Mucosa of rectum (tissue), 2 donors: ENCODE data around the gene BANF2.

Experiments used
- H3K27ac ChIP-seq, 2 donors: one replicate each; pipeline ENCODE4 v1.7.0; 2013; ENCODE audit warnings: inconsistent platforms in 2 of 2, low read depth in 2 of 2, low read length in 2 of 2
- H3K27me3 ChIP-seq, 2 donors: one replicate each; pipeline ENCODE4 v1.7.0; 2013; ENCODE audit warnings: low read length in 2 of 2; ENCODE audit not compliant: control insufficient read depth in 2 of 2, insufficient read depth in 2 of 2
- H3K36me3 ChIP-seq, 2 donors: one replicate each; pipeline ENCODE4 v1.7.0; 2013; ENCODE audit warnings: low read length in 2 of 2; ENCODE audit not compliant: control insufficient read depth in 2 of 2, insufficient read depth in 2 of 2
- H3K4me1 ChIP-seq, 2 donors: one replicate each; pipeline ENCODE4 v1.7.0; 2013; ENCODE audit warnings: low read length in 2 of 2, mild to moderate bottlenecking in 1 of 2; ENCODE audit not compliant: control insufficient read depth in 2 of 2, insufficient read depth in 2 of 2
- H3K4me3 ChIP-seq, 2 donors: one replicate each; pipeline ENCODE4 v1.7.0; 2013; ENCODE audit warnings: low read length in 2 of 2
- H3K9ac ChIP-seq, 2 donors: one replicate each; pipeline ENCODE4 v1.7.0; 2013; ENCODE audit warnings: low read length in 2 of 2, low read depth in 1 of 2, mild to moderate bottlenecking in 1 of 2
- H3K9me3 ChIP-seq, 2 donors: one replicate each; pipeline ENCODE4 v1.7.0; 2013; ENCODE audit warnings: low read length in 2 of 2; ENCODE audit not compliant: control insufficient read depth in 2 of 2
- donor health status: healthy.
- donor health status: Normal muscosa, but diverticular disease.

The BANF2 gene

GRCh38 chr20:17699931-17700351 is at the start of gene BANF2:
Gene BANF2, plus strand, starts transcription at chr20:17699966. Its CDS starts 25,060 bp downstream, at chr20:17725026.
- Histone ChIP-seq H3K4me3 (no peak within 1 kb of the TSS), H3K27me3 (no peaks in the 10 kb centered on the region), H3K9ac (no peak within 1 kb of the TSS), H3K36me3 (no peaks in the 10 kb centered on the region), H3K27ac (no peak within 1 kb of the TSS), H3K4me1 (no peaks in the 10 kb centered on the region), H3K9me3 (no peaks in the 10 kb centered on the region)

DNA sequence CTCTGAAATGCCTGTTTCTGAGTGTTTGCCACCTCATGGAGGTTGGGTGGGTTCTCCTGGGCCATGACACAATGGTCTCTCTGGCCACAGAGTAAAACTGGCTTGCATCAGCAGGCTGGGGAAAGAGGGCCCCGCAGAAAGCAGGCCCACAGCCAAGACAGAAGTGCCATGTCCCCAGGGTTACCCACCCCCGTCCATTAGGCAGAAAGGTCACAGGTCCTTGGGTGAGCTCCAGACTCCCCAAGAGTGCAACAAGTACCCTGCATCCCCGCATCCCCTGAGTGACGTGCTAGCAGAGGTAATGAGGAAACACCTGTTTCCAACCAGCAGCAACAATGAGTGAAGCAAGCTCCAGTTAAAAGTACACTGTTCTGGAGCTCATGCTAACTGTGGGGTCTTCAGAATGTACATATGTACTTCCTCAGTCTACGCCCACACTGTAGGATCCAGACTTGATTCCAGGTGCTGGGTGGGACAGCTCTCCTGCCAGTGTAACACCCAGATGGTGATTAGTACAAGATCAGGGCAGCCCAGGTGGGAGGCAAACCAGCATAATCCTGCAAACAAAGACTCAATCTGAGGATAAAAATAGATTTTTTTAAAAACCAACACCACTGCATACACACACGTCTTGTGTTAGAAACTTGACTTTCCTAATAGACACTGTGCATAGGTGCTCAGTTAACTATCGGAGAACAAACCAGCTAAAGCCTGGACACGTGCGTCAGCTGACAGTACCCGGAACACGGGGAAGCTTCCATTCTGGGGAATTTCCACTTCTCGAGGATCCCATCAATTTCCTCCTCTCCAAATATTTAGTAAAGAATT is 49.3 kb upstream of the BANF2 start:
- Histone ChIP-seq H3K27ac (peak overlapping the region in 1 of 2 donors; percentile 23), H3K9ac (peak overlapping the region in 1 of 2 donors; percentile 34), H3K4me1 (peaks cover 44 to 48% of the 10 kb centered on the region in 2 donors)

GRCh38 chr20:17651129-17651759 is 48.5 kb upstream of the BANF2 start:
- peaks cover 35 to 41% of the 10 kb centered on the region in 2 donors for H3K36me3 ChIP-seq
- H3K27ac ChIP-seq = no peak overlapping the region
- peaks cover 39 to 47% of the 10 kb centered on the region in 2 donors for H3K4me1 ChIP-seq
- H3K9ac ChIP-seq = no peak overlapping the region
- no peaks in the 10 kb centered on the region for H3K27me3 ChIP-seq
- H3K4me3 ChIP-seq = no peak overlapping the region
- no peaks in the 10 kb centered on the region for H3K9me3 ChIP-seq

More for the DNA sequence above, 49.3 kb upstream of the BANF2 start:
- Histone ChIP-seq H3K9me3 (no peaks in the 10 kb centered on the region), H3K27me3 (no peaks in the 10 kb centered on the region), H3K4me3 (no peak overlapping the region), H3K36me3 (peaks cover 32 to 34% of the 10 kb centered on the region in 2 donors)

- Histone ChIP-seq H3K36me3 (peaks cover 40 to 46% of the 10 kb centered on the region in 2 donors), H3K4me3 (no peak overlapping the region), H3K27ac (no peak overlapping the region), H3K9me3 (no peaks in the 10 kb centered on the region), H3K4me1 (peaks cover 33 to 44% of the 10 kb centered on the region in 2 donors), H3K9ac (no peak overlapping the region), H3K27me3 (no peaks in the 10 kb centered on the region)
Measured at GRCh38 chr20:17651760-17652388, 47.9 kb upstream of the BANF2 start.

DNA sequence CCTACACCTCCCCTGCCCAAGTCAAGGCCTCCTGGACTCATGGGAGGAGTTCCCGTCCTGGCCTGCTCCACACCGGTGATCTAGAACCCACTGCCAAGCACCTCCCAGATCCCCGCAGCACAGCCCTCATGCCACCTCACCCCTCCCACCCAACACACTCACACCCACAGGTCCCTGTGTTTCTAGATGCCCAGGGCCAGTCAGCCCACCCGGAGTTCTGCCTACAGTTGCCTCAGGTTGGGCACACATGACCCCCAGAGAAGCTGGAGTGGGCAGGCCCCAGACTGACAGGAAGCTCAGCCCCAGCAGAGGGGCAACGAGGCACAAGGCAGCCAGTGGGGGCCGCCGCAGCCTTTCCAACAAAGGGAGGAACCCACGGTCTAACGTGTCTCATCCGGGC is 47.4 kb upstream of the BANF2 start:
- no peak overlapping the region for H3K9ac ChIP-seq
- no peaks in the 10 kb centered on the region for H3K9me3 ChIP-seq
- H3K4me3 ChIP-seq = no peak overlapping the region
- H3K27me3 ChIP-seq = no peaks in the 10 kb centered on the region
- H3K27ac ChIP-seq = no peak overlapping the region
- H3K4me1 ChIP-seq = peaks cover 28 to 38% of the 10 kb centered on the region in 2 donors
- peaks cover 44 to 51% of the 10 kb centered on the region in 2 donors for H3K36me3 ChIP-seq

DNA sequence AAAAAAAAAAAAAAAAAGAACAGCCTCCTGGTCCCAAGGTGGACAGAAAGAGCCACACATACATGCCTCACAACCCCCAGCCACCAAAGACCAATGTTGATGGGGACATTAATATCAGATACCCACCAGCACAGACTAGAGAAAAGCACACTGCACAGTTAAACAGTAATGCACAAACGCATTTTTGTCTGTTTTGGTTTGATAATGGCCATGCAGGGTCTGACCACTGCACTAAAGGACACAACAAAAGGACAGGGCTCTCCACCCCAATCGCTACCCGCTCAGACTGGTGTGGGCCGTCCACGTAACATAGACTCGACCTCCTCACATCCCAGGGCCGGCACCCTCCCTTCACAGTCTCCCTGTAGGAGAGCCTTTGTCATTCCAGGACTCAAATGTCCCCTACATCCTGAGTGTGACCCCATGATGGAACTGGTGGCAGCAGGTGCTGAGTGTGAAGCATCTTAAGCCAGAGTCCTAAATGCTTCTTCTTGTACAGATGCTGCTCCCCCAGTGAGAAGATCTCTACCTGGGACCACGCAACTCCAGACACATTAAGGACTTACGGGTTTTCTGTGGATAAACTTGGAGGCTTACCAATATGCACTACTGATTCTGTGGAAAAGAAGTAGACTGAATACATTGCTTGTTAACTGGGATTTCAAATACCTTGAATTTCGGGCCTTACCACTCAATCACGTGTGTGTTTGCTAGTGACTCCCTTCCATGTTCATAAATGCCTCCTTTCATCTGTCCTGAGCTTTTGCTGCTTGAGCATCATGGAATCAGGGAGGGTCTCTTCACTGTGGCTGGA is 45.7 kb upstream of the BANF2 start:
- Histone ChIP-seq H3K4me1 (peaks cover 18 to 26% of the 10 kb centered on the region in 2 donors), H3K9me3 (no peaks in the 10 kb centered on the region), H3K27ac (no peak overlapping the region), H3K4me3 (no peak overlapping the region), H3K9ac (no peak overlapping the region), H3K27me3 (no peaks in the 10 kb centered on the region), H3K36me3 (peaks cover 57 to 64% of the 10 kb centered on the region in 2 donors)

- no peak overlapping the region for H3K4me3 ChIP-seq
- H3K36me3 ChIP-seq = peaks cover 58 to 66% of the 10 kb centered on the region in 2 donors
- H3K27me3 ChIP-seq = no peaks in the 10 kb centered on the region
- H3K9me3 ChIP-seq = no peaks in the 10 kb centered on the region
- H3K9ac ChIP-seq = no peak overlapping the region
- H3K27ac ChIP-seq = no peak overlapping the region
- H3K4me1 ChIP-seq = peaks cover 13 to 20% of the 10 kb centered on the region in 2 donors
Measured at GRCh38 chr20:17654649-17655285, 45.0 kb upstream of the BANF2 start.

DNA sequence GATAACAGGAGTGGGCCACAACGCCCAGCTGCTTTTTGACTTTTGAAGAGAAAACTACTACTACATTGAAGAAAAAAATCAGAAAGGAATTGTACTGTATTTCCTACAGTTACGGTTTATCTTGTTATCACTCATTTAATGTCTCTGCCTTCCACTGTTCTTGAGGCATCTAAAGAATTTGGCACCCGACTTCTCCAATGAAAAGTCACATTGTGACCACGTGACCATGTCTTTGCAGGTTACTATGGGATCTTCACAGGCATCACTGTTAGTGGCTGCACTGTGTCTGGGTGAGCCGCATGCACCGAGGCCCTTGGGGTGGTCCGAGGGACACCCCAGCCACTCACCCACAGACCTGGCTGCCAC is 44.5 kb upstream of the BANF2 start:
- Histone ChIP-seq H3K36me3 (peaks cover 58 to 69% of the 10 kb centered on the region in 2 donors), H3K9ac (no peak overlapping the region), H3K4me3 (no peak overlapping the region), H3K27ac (no peak overlapping the region), H3K4me1 (peaks cover 9 to 18% of the 10 kb centered on the region in 2 donors), H3K9me3 (no peaks in the 10 kb centered on the region), H3K27me3 (no peaks in the 10 kb centered on the region)

GRCh38 chr20:17655865-17656479 is 43.8 kb upstream of the BANF2 start:
- H3K27me3 ChIP-seq = no peaks in the 10 kb centered on the region
- no peak overlapping the region for H3K4me3 ChIP-seq
- H3K36me3 ChIP-seq = peaks cover 55 to 66% of the 10 kb centered on the region in 2 donors
- peaks cover 8 to 17% of the 10 kb centered on the region in 2 donors for H3K4me1 ChIP-seq
- no peaks in the 10 kb centered on the region for H3K9me3 ChIP-seq
- no peak overlapping the region for H3K27ac ChIP-seq
- no peak overlapping the region for H3K9ac ChIP-seq
